ENCODE measurements around the gene ATAD1. TPM values are rescaled to one million over a fixed set of nuclear protein-coding genes. Genes with fewer than 3 reads are reported as not detected.
A peak's percentile ranks its signal among the peaks of the same experiment; 100 is the strongest.

ATAD1 gene
- 43.8 and 43.9 TPM in 2 replicates for total RNA-seq

DNA sequence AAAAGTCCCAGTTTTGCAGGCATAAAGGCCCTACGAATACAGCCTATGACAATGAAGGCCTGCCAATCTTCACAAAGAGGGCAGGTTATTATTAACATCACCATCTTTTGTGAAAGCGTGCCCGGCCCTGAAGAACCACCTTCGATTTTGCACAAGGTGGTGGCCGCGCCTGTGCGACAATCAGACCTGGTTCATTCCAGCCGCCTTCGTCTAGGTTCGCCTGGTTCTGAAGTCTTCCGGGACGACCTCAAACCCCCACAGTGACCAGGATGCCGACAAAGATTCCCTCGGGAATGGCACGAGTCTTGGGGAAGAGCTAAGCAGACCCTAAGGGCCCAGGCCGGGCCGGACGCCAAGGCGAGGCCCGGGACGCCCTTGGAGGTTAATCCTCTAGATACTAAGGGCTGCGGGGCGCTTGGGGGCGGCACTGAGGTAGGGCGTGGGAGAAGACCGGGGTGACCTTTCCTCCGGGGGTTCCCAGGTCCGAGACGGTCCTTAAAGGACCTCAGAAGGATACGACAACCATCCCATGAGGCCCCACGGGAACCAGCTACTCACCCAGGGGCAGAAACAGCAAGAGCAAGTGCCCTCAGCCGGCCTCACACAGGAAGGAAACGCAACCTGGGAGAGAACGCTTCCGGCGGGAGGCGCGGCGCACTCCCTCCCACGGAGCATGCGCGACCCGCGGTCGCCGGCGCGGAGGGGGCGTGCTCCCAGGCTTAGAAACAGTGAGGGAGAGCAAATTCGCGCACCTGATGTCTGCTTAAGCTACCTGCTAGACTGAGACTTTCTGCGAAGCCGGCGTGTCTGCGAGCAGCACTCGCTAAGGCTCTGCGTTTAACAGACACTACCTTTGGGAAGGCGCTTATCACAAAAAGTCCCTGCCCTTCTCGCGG is at the start of gene ATAD1:
Gene ATAD1 (minus strand): TSS at position 618 of the 896 bp plus-strand sequence. CDS start 3,627 bp downstream, outside the sequence.
- H2AFZ ChIP-seq (ENCODE audit: low read length): peak within 1 kb of the TSS; percentile 97
- H3K27me3 ChIP-seq (ENCODE audit: insufficient read depth, low read length): no peaks in the 10 kb centered on the region
- H4K20me1 ChIP-seq (ENCODE audit: insufficient read depth, low read length): peaks cover 20% of the 10 kb centered on the region
- peak; percentile 90 for DNase-seq (ENCODE audit: insufficient read length, low spot score, missing footprints)
- peak within 1 kb of the TSS; percentile 97 for H3K4me2 ChIP-seq (ENCODE audit: insufficient read depth, low read length)
- TF ChIP-seq, protein P1, sequence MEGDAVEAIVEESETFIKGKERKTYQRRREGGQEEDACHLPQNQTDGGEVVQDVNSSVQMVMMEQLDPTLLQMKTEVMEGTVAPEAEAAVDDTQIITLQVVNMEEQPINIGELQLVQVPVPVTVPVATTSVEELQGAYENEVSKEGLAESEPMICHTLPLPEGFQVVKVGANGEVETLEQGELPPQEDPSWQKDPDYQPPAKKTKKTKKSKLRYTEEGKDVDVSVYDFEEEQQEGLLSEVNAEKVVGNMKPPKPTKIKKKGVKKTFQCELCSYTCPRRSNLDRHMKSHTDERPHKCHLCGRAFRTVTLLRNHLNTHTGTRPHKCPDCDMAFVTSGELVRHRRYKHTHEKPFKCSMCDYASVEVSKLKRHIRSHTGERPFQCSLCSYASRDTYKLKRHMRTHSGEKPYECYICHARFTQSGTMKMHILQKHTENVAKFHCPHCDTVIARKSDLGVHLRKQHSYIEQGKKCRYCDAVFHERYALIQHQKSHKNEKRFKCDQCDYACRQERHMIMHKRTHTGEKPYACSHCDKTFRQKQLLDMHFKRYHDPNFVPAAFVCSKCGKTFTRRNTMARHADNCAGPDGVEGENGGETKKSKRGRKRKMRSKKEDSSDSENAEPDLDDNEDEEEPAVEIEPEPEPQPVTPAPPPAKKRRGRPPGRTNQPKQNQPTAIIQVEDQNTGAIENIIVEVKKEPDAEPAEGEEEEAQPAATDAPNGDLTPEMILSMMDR (IDR thresholded peaks at IDR 0.05; ENCODE audit: extremely low read depth, low read depth, low read length): peak; percentile 13
- H3K4me3 ChIP-seq (ENCODE audit: insufficient read depth, low read length): peak within 1 kb of the TSS; percentile 96
- peaks cover 6% of the 10 kb centered on the region for H3K36me3 ChIP-seq (ENCODE audit: insufficient read depth, low read length)
- H3K27ac ChIP-seq (ENCODE audit: low read depth, low read length): peak within 1 kb of the TSS; percentile 90
- peaks cover 12% of the 10 kb centered on the region for H3K4me1 ChIP-seq (ENCODE audit: insufficient read depth, low read length)
- H3K79me2 ChIP-seq (ENCODE audit: insufficient read depth, low read length): peaks cover 54% of the 10 kb centered on the region
- no peaks in the 10 kb centered on the region for H3K9me3 ChIP-seq (ENCODE audit: low read depth, low read length)

DNA sequence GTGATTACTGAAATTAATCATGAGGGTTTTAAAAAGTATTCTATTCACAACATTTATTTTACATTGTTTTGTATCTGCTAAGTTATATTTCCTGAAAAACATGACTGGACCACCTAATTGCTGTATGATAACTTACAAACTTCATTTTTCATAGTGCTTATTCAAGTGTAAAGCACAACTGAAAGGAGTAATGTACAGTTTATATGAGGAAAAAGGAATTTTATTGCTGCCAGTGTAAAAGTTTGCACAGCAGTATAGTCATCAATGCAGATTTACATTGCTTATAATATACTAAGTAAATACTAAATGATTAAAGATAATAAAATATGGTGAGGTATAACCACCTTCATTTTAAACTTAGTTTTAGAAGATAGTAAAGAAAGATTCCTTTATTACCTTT is 49.4 kb upstream of the ATAD1 start:
- DNase-seq (ENCODE audit: insufficient read length, low spot score, missing footprints): no peak
- H3K4me3 ChIP-seq (ENCODE audit: insufficient read depth, low read length): peak overlapping the region; percentile 96
- H3K79me2 ChIP-seq (ENCODE audit: insufficient read depth, low read length): peaks cover 84% of the 10 kb centered on the region
- peaks cover 17% of the 10 kb centered on the region for H3K4me1 ChIP-seq (ENCODE audit: insufficient read depth, low read length)
- H3K36me3 ChIP-seq (ENCODE audit: insufficient read depth, low read length): no peaks in the 10 kb centered on the region
- peaks cover 50% of the 10 kb centered on the region for H4K20me1 ChIP-seq (ENCODE audit: insufficient read depth, low read length)
- H3K9me3 ChIP-seq (ENCODE audit: low read depth, low read length): no peaks in the 10 kb centered on the region
- no peaks in the 10 kb centered on the region for H3K27me3 ChIP-seq (ENCODE audit: insufficient read depth, low read length)
- TF ChIP-seq, protein P1 (IDR thresholded peaks at IDR 0.05; ENCODE audit: extremely low read depth, low read depth, low read length): no peak
- H3K4me2 ChIP-seq (ENCODE audit: insufficient read depth, low read length): peak overlapping the region; percentile 92
- no peak overlapping the region for H2AFZ ChIP-seq (ENCODE audit: low read length)
- H3K27ac ChIP-seq (ENCODE audit: low read depth, low read length): peak overlapping the region; percentile 71

- H4K20me1 ChIP-seq (ENCODE audit: insufficient read depth, low read length): peaks cover 50% of the 10 kb centered on the region
- H3K4me3 ChIP-seq (ENCODE audit: insufficient read depth, low read length): peak overlapping the region; percentile 96
- no peaks in the 10 kb centered on the region for H3K36me3 ChIP-seq (ENCODE audit: insufficient read depth, low read length)
- H3K4me1 ChIP-seq (ENCODE audit: insufficient read depth, low read length): peaks cover 21% of the 10 kb centered on the region
- no peak for DNase-seq (ENCODE audit: insufficient read length, low spot score, missing footprints)
- H2AFZ ChIP-seq (ENCODE audit: low read length): no peak overlapping the region
- peaks cover 75% of the 10 kb centered on the region for H3K79me2 ChIP-seq (ENCODE audit: insufficient read depth, low read length)
- H3K9me3 ChIP-seq (ENCODE audit: low read depth, low read length): no peaks in the 10 kb centered on the region
- peak overlapping the region; percentile 92 for H3K4me2 ChIP-seq (ENCODE audit: insufficient read depth, low read length)
- TF ChIP-seq, protein P1 (IDR thresholded peaks at IDR 0.05; ENCODE audit: extremely low read depth, low read depth, low read length): no peak
- H3K27ac ChIP-seq (ENCODE audit: low read depth, low read length): peak overlapping the region; percentile 71
- H3K27me3 ChIP-seq (ENCODE audit: insufficient read depth, low read length): no peaks in the 10 kb centered on the region
Measured at GRCh38 chr10:87866412-87866974, 48.5 kb upstream of the ATAD1 start.

All from osteoblast (primary cell).